CD4-positive, alpha-beta T cell (primary cell): Measurements from ENCODE around the gene YAP1. TPM values are rescaled to one million over a fixed set of nuclear protein-coding genes. Genes with fewer than 3 reads are reported as not detected.

Experiments
- ATAC-seq: fragments of 200-7000 bp; cut with Tn5 transposase; one replicate; pipeline ENCODE4 v1.10.0; 2022; ENCODE audit warnings: mild to moderate bottlenecking; ENCODE audit not compliant: poor library complexity
- CTCF ChIA-PET: fragments of 350-600 bp; sonication (Branson Sonifier 250); formaldehyde crosslinking; loops from one replicate; lab custom pipeline; 2021; ENCODE audit warnings: antibody characterized with exemption, inconsistent platforms; lab: Charles Lee
- POLR2A ChIA-PET: fragments of 350-600 bp; sonication (Branson Sonifier 250); formaldehyde crosslinking; loops from one replicate; lab custom pipeline; 2021; ENCODE audit warnings: antibody characterized with exemption, inconsistent platforms; lab: Charles Lee
- DNase-seq, 14 experiments: peaks; one replicate each; pipeline ENCODE4 v3.0.0-alpha.2; 2013 to 2020; ENCODE audit warnings: mixed read lengths in 2 of 14
- H3K27ac ChIP-seq, 2 donors: one replicate each; pipeline versions ENCODE4 v1.5.1 to v1.7.0; 2013; ENCODE audit warnings: low read length in 2 of 2, low read depth in 1 of 2, mild to moderate bottlenecking in 1 of 2
- H3K27me3 ChIP-seq, 2 experiments: 1 replicate in 1 of 2; 2 replicates in 1 of 2; pipeline versions ENCODE4 v1.6.1 to v1.7.0; 2013; ENCODE audit warnings: low read length in 2 of 2, control low read depth in 1 of 2, mild to moderate bottlenecking in 1 of 2, moderate library complexity in 1 of 2; ENCODE audit not compliant: insufficient read depth in 2 of 2, control insufficient read depth in 1 of 2
- H3K36me3 ChIP-seq: one replicate; pipeline ENCODE4 v1.6.1; 2013; ENCODE audit warnings: low read length, control low read depth; ENCODE audit not compliant: insufficient read depth
- H3K4me1 ChIP-seq: one replicate; pipeline ENCODE4 v1.6.1; 2013; ENCODE audit warnings: low read length, control low read depth; ENCODE audit not compliant: insufficient read depth
- H3K4me3 ChIP-seq: one replicate; pipeline ENCODE4 v1.5.1; 2013; ENCODE audit warnings: mild to moderate bottlenecking, low read length, moderate library complexity
- H3K9me3 ChIP-seq, 2 experiments: 1 replicate in 1 of 2; 2 replicates in 1 of 2; pipeline versions ENCODE4 v1.6.1 to v1.7.0; 2013; ENCODE audit warnings: low read length in 2 of 2, mild to moderate bottlenecking in 2 of 2, control low read depth in 1 of 2, moderate library complexity in 1 of 2; ENCODE audit not compliant: control insufficient read depth in 1 of 2, insufficient read depth in 1 of 2
- H3K27ac Mint-ChIP-seq: one replicate; pipeline ENCODE4 v1.8.0; 2020; ENCODE audit warnings: mixed read lengths
- H3K27me3 Mint-ChIP-seq: one replicate; pipeline ENCODE4 v1.8.0; 2021; ENCODE audit warnings: mixed read lengths
- H3K36me3 Mint-ChIP-seq: one replicate; pipeline ENCODE4 v1.8.0; 2021; ENCODE audit warnings: low read depth, mixed read lengths
- H3K4me1 Mint-ChIP-seq: one replicate; pipeline ENCODE4 v1.8.0; 2021; ENCODE audit warnings: low read depth, mixed read lengths
- H3K4me3 Mint-ChIP-seq: one replicate; pipeline ENCODE4 v1.8.0; 2020; ENCODE audit warnings: mild to moderate bottlenecking, mixed read lengths
- H3K9me3 Mint-ChIP-seq: one replicate; pipeline ENCODE4 v1.8.0; 2020; ENCODE audit warnings: mixed read lengths
- intact Hi-C, 2 experiments: fragments of 100-400 bp; cut with DNase I in 1 of 2; cut with micrococcal nuclease in 1 of 2; formaldehyde crosslinking; loops; one replicate each; pipeline versions ENCODE4 v1.15.1 to v1.9.0; 2023 to 2025; cut with DNase I, micrococcal nuclease
- total RNA-seq, 174 experiments: library from RNA in 2 of 174; stranded (reverse) in 2 of 174; gene quantifications; one replicate each; pipeline ENCODE4 v1.2.3 and lab custom pipeline; 2021 to 2026
- TF ChIP-seq, protein P1 (sequence below): fragments of 200-600 bp; IDR thresholded peaks from one replicate; pipeline ENCODE4 v1.8.0; 2022; ENCODE audit warnings: antibody characterized with exemption, mild to moderate bottlenecking

Gene YAP1
- total RNA-seq, 2 experiments from 2014 or later = 0.06 TPM; not detected in 1

DNA sequence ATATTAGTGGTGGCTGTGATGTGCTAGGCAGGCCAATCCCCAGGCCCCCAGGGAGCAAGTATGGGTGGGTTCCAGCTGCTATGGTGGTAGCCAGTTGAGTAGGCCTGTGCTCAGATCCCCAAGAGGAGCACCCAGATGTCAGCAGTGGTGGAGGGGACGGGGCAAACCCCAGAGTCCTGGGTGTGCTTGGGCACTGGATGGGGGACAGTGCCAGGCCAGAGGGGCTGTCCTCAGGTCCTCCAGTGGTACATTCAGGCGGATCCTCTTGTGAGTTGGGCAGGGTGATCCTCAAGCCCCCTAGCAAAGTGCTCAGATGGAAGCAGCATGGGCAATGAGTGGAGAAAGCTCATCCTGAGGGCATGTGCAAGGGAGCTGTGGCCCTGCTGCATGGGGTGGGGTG lies 37.0 kb upstream of the YAP1 start:
- ATAC-seq = no peak
- Histone ChIP-seq H3K9me3 (peaks cover 22% of the 10 kb centered on the region in 2 experiments), H3K36me3 (no peaks in the 10 kb centered on the region), H3K4me1 (no peaks in the 10 kb centered on the region), H3K4me3 (no peak overlapping the region), H3K27me3 (no peaks in the 10 kb centered on the region), H3K27ac (no peak overlapping the region)
- ChIA-PET POLR2A (no interaction called here), CTCF (no interaction called here)
- TF ChIP-seq, protein P1, sequence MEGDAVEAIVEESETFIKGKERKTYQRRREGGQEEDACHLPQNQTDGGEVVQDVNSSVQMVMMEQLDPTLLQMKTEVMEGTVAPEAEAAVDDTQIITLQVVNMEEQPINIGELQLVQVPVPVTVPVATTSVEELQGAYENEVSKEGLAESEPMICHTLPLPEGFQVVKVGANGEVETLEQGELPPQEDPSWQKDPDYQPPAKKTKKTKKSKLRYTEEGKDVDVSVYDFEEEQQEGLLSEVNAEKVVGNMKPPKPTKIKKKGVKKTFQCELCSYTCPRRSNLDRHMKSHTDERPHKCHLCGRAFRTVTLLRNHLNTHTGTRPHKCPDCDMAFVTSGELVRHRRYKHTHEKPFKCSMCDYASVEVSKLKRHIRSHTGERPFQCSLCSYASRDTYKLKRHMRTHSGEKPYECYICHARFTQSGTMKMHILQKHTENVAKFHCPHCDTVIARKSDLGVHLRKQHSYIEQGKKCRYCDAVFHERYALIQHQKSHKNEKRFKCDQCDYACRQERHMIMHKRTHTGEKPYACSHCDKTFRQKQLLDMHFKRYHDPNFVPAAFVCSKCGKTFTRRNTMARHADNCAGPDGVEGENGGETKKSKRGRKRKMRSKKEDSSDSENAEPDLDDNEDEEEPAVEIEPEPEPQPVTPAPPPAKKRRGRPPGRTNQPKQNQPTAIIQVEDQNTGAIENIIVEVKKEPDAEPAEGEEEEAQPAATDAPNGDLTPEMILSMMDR = no peak
- Mint-ChIP-seq H3K36me3 (no peaks in the 10 kb centered on the region), H3K9me3 (peaks cover 20% of the 10 kb centered on the region), H3K4me1 (no peaks in the 10 kb centered on the region), H3K27ac (no peak overlapping the region), H3K4me3 (no peak overlapping the region), H3K27me3 (peaks cover 5% of the 10 kb centered on the region)
- intact Hi-C loops = no loop called here
- DNase-seq = peak in 1 of 14 experiments; percentile 5

DNA sequence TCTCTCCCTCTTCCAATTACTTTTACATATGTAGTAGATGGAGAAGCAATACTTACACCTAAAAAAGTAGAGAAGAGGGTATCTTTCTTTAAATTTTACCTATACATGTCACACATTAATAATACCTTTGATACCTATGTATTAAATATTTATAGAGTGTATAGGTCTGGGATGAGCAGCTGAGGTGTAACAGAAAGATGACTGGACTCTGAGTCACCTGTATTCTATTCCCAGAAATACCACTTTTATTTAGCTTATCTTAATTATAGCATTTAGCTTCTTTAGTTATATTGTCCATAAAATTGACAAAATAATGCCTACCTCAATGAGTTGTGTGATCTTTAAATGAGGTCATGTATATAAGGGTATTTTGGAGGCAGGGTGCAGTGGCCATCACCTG lies 30.6 kb upstream of the YAP1 start:
- Histone ChIP-seq H3K27ac (no peak overlapping the region), H3K36me3 (no peaks in the 10 kb centered on the region), H3K9me3 (peaks cover 0 to 4% of the 10 kb centered on the region in 2 experiments), H3K4me3 (no peak overlapping the region), H3K4me1 (no peaks in the 10 kb centered on the region), H3K27me3 (no peaks in the 10 kb centered on the region)
- ChIA-PET CTCF (no interaction called here), POLR2A (no interaction called here)
- Mint-ChIP-seq H3K9me3 (no peaks in the 10 kb centered on the region), H3K27ac (no peak overlapping the region), H3K4me3 (no peak overlapping the region), H3K36me3 (no peaks in the 10 kb centered on the region), H3K4me1 (no peaks in the 10 kb centered on the region), H3K27me3 (peaks cover 21% of the 10 kb centered on the region)
- intact Hi-C loops = no loop called here
- ATAC-seq (no peak), DNase-seq (no peak)
- TF ChIP-seq, protein P1 = no peak

DNA sequence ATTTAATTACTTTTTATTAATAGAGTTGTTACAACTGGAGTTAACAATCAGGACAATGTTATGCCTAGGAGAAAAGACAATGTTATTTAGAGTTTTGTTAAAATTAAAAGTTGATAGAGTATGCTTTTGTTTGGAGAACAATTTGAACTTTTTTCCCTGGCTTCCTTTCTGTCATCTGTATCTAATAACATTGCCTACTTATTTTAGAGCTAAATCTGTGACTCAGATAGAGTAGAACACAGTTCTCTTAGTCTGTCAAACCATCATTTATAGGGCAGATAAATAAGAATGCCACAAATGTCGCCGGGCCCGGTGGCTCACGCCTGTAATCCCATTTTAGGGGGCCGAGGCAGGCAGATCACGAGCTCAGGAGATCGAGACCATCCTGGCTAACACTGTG lies 28.9 kb upstream of the YAP1 start:
- ChIA-PET CTCF (no interaction called here), POLR2A (no interaction called here)
- intact Hi-C loops = no loop called here
- Histone ChIP-seq H3K4me1 (no peaks in the 10 kb centered on the region), H3K27me3 (no peaks in the 10 kb centered on the region), H3K9me3 (no peaks in the 10 kb centered on the region), H3K36me3 (no peaks in the 10 kb centered on the region), H3K4me3 (no peak overlapping the region), H3K27ac (no peak overlapping the region)
- Mint-ChIP-seq H3K9me3 (no peaks in the 10 kb centered on the region), H3K4me1 (no peaks in the 10 kb centered on the region), H3K4me3 (no peak overlapping the region), H3K36me3 (no peaks in the 10 kb centered on the region), H3K27me3 (peaks cover 24% of the 10 kb centered on the region), H3K27ac (no peak overlapping the region)
- TF ChIP-seq, protein P1 = no peak
- ATAC-seq (no peak), DNase-seq (no peak)
